NOMO-1 treated with dmso at 0.1 percent for 144 hours (cell line): ENCODE measurements around the gene SCAND1.
"Not testable (repeated sequence)": the region's sequence is repeated elsewhere in the genome, so short reads cannot be mapped to it uniquely, and the experiment has no call there.

Source experiments
- DNase-seq: peaks from one replicate; lab custom pipeline; 2025; ENCODE audit not compliant: unreplicated experiment; lab: John Stamatoyannopoulos, UW

SCAND1 gene

DNA sequence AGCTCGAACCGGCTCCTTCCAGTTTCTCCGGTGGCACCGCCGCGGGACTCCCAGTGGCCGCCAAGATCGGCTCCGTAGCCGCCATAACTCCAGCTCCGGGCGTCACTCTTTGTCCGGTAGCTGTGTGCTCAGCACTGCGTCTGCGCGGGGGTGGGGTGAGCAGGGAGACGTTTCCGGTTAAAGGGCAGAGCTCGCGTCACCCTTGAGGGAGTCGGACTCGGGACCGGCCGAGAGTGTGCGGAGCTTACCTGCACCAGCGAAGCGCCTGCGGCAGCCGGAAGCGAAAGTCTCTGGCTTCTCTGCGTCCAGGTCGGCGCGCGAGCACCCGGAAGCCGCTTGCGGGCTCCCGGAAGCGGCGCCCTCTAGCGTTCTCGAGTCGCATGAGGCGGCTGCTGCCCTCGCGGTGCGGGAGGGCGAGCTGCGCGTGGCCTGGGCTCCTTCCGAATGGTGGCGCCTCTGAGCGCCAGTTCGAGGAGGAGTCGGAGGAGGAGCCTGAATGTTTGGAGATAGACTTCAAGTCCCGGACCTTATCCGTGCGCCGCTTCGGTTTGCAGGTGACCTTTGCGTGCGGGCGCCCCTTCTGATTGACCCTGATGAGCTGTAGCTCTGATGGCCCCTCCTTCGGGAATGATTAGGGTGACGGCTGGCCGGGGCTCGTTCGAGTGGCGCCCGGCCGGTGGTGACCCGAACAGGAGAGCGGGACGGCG lies at the start of gene SCAND1:
Gene SCAND1, minus strand, starts transcription at position 303 of the 707 bp plus-strand sequence. Its CDS starts 218 bp downstream, at position 85.
- peak; percentile 93 for DNase-seq

DNA sequence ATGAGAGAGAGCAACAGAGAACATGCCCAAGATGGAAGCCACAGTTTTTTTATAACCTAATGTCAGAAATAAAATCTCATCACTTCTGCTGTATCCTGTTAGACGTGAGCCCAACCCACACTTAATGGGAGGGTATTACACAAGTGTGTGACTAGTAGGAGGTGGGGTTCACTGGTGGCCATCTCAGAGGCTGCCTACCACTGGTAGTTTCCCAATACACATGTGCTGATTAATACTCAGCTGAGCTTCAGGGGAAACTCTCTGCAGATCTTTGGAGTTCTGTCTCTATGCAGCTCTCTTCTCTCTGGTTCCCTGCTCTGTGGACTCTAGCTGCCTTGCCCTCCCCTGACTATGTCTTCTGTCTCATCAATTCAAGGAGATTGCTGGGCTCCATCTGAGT lies 49.7 kb upstream of the SCAND1 start:
- DNase-seq: peak; percentile 16

DNA sequence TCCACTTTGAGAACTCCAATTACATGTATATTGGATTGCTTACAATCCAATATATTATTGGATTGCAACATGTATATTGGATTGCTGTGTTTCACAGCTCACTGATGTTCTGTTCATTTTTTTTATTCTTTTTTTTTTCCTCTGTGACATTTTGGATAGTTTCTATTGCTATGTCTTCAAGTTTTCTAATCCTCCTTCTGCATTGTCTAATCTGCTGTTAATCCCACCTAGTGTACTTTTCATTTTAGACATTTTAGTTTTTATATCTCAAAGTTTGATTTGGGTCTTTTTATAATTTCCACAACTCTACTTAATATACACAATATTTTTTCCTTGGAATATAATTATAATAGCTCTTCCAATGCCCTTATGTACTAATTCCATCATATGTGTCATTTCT lies 48.6 kb upstream of the SCAND1 start:
- no peak for DNase-seq

DNA sequence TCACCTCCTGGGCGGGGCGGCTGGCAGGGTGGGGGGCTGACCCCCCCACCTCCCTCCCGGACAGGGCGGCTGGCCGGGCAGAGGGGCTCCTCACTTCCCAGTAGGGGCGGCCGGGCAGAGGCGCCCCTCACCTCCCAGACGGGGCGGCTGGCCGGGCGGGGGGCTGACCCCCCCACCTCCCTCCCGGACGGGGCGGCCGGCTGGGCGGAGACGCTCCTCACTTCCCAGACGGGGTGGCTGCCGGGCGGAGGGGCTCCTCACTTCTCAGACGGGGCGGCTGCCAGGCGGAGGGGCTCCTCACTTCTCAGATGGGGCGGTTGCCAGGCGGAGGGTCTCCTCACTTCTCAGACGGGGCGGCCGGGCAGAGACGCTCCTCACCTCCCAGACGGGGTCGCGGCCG lies 47.0 kb upstream of the SCAND1 start:
- DNase-seq: not testable (repeated sequence)

DNA sequence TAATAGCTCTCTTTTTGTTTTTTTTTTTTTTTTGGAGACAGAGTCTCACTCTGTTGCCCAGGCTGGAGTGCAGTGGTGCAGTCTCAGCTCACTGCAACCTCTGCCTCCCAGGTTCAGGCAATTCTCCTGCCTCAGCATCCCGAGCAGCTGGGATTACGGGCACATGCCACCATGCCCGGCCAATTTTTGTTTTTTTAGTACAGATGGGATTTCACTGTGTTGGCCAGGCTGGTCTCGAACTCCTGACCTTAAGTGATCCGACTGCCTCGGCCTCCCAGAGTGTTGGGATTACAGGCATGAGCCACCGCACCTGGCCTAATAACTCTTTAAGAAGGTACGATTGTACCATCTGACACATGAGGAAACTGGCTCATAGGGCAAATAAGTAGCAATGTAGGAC lies 42.2 kb upstream of the SCAND1 start:
- not testable (repeated sequence) for DNase-seq

DNA sequence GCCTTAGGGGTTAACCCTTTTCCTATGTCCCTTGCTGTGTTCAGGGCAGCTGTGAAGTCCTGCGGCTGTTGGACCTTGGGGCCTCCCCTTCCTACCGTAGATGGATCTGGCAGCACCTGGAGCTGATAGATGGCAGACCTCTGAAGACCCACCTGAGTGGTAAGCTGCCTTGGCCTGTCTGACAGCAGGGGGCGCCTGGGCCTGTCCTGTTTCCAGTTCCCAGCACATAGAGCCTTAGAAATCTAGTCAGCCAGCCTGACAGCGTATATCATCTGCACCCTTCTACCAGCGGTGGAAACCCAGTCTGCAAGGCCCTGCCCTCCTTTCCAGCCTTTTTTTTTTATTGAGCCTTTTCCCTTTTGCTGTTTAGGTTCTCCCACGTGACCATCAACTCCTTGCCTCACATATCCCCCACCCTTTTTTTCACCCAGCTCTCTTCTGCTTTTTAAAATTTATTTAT lies 40.7 kb upstream of the SCAND1 start:
- peak; percentile 35 for DNase-seq

DNA sequence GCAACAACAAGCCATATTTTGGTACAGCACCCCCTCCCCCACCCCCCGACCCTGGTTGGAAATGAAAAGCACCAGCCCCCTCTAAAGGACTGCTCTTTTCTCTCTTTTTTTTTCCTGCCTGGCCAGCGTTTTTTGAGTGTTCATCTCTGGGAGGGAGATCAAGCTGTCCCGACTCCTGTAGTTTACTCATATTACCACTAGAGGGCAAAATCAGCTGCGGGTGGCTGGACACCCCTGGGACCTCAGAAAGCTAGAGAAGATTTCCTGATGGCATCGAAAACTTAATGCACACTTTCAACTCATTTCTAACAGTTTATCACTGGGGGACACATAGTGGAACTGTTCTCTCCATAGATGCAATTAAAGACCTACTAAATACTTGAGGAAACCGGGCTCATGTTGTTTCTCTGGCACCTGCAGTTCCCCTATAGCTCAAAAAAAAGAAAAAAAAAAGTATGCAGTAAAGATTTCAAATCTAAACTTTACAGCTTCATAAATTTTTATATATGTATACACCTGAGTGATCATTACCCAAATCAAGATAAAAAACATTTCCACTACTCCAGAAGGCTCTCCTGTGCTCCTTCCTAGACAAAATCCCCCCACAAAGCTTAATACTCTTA lies 38.5 kb upstream of the SCAND1 start:
- peak; percentile 25 for DNase-seq

DNA sequence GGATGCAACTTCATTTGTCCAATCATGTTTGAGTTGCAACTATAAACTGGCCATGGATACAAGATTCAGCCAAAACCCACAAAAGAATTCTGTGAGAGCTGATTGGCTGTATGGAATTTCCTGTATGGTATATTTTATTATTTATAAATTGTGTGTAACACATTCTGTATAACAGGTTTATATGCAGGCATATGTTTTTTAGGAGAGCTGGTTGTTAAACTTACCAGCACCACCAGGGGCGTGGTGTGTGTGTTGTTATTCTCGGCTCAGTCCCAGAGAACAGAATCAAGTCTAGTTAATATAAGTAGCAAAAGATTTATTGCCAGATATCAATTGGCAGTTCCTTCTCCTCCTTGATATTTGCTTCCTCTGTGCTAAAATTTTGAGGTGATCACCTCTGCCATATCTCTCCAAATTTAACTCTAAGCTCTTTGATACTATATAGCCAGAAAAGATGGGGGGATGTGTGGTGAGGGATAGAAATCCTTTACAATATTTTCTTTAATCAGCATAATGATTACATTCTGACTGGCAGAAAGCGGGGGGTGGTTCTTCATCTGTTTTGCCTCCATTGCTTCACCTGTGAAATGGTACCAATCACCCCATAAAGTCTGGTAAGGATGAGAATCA lies 37.0 kb upstream of the SCAND1 start:
- no peak for DNase-seq

DNA sequence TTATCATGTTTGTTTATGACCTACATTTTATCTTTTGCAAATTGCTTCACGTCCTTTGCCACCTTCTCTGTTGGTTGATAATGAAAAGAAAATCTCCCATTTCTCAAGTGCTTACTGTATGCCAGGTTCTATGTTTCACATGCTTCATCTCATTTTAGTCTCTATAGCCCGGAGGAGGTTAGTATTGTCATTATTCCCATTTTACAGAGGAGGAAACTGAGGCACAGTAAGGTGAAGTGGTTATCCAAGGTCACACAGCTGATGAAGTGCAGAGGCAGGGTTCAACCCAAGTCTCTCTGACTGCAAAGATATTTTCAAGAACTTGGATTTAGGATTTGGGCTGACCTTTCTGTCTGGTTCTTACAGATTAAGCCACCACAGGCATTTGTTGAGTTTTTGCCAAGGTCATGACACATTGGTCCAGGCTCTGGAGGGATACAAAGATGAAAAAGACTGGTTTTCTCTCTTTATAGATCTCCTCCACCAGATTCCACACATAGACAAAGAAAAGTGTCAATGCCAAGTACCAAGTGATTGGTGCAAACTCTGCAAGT lies 34.7 kb upstream of the SCAND1 start:
- no peak for DNase-seq

DNA sequence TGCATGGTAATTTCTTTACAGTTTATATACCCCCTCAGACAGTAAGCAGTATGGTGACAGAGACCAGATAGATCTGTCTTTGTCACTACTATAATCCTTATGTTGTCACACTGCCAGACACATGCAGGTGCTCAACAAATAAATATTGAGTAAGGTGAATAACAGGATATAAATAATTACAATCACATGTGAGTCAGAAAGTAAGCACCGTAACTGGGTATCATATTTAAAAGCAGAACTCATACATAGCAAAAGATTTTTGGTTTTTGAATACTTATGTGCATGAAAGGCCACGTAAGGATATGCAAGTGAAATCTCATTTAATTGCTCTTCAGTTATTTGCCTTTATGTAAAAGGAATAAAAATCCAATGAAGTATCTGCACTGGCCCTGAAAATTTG lies 31.5 kb upstream of the SCAND1 start:
- DNase-seq: no peak

DNA sequence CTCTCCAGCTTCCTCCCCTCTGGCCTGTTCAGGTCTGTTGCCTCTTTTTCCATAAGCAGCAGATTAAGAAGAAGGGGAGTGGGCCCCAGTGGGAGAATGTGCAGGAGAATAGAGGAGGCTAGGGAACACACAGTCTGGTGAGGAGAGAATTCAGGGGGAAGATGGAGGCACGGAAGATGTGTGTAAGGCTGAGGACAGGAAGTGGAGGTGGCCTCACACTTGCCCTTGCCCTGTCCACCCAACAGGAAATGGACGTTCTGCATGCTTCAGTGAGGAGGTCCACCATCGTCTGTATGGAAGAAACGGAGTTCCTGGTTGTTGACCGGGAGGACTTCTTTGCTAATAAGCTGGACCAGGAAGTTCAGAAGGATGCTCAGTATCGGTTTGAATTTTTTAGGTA lies 30.1 kb upstream of the SCAND1 start:
- no peak for DNase-seq

DNA sequence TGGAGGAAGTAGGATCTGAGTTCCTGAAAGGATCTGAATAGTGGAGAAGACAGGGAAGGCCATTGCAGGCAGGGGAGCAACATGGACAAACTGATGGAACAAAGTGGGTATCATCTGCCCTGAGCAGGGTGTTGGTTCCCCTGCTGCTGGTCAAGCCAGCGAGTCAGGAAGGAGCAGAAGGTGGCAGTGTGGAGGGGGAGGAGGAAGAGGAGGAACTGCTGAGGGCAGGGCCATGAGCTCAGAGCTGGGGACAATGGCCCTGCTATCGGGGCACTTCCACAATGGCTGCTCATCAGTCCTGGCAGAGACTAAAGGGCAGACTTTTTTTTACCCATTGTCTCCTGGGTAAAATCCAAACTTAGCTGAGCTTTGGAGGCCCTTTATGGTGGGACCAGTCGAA lies 27.7 kb upstream of the SCAND1 start:
- DNase-seq: peak; percentile 2

DNA sequence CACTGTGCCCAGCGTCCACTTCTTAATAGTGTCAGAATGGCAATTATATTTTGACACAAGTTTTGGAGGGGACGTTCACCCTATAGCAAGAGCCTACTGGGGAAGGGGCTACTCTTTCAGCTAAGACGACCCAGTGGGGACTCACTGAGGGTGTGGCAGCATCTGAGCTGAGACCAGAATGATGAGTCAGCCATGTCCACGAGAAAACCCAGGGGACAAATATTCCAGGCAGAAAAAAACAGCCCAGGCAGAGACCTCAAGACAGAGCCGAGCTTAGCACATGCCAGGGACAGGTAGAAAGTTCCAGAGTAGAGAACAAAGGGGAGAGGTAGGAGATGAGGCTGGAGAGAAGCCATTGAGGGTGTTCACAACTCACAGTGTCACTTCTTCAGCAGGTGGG lies 25.2 kb upstream of the SCAND1 start:
- DNase-seq: no peak

DNA sequence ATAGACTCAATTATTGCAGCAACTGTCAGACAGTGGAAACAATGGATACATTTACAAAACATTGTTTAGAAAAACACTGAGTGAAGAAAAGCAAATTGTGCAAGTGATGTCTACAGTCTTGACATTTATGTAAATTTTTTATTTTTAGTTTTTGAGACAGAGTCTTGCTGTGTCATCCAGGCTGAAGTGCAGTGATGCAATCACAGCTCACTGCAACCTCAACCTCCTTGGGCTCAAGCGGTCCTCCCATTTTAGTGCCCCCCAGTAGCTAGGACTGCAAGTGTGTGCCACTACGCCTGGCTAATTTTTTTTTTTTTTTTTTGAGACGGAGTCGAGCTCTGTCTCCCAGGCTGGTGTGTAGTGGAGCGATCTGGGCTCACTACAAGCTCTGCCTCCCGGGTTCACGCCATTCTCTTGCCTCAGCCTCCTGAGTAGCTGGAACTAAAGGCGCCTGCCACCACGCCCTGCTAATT lies 23.8 kb upstream of the SCAND1 start:
- DNase-seq: peak; percentile 35

DNA sequence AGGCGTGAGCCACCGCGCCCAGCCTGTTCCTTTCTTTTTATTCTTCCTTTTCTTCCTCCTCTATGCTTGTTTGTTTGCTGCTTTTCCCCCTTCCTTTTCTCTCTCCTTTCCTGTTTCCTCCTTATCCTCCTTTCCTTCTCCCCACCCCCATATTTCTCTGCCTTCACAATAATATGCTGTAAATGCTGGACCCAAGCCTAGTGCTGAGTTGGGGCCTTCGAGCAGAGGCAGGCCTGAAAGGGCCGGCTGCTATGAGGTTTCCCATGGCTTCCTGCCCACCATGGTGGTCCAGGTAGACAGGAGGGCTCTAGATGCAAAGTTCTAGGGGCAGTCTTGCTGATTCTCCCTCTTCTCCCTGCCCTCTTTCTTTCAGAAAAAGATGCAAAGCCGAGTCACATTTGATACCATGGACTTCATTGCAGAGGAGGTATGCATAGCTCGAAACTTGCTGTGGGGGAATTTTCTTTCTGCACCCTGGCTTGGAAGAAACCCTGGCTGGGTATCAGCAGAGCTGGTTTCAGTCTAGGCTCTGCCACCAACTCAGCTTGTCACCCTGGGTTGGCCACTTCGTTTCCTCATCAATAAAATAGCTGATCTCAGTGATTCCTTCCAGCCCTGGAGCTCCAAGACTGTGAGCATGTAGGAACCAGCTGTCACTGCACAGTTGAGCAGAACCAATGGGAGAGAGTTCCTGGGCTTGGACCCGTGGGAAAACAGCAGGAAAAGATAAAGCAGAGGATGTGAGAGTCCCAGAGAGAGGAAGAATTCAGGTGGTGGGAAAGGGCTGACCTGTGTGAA lies 21.5 kb upstream of the SCAND1 start:
- no peak for DNase-seq

DNA sequence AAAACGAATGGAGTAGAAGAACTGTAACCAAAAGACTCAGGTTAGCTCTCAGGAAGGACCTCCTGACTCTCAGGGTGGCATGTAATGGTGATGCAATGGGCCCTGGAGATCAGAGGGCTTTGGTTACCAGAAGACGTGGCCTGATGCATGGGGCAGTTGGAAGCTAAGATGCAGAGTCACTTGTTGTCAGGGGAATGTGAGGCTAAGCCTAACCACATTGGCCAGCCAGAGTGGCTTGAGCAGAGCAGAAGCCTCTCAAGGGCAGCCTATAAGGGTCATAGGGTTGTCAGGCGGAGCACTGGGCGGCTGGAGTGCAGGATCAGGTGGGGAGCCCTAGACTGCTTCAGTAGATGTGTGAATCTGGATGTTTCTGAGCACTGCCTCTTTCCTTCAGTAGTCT lies 20.0 kb upstream of the SCAND1 start:
- no peak for DNase-seq

DNA sequence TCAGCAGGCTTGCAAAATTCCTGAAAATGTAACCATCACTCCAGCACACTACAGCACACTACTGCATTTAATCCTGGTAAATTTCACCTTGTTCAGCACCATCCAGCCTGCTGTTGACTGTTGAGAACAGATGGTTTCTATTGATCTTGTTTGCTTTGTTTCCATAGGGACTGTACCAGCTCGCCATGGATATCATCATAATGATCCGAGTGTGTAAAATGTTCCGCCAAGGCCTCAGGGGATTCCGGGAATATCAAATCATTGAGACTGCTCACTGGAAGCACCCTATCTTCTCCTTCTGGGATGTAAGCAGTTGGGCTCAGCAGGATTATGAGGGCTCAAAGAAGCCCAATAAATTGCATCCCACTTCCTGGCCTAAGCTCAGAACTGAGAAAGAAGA lies 18.2 kb upstream of the SCAND1 start:
- no peak for DNase-seq

DNA sequence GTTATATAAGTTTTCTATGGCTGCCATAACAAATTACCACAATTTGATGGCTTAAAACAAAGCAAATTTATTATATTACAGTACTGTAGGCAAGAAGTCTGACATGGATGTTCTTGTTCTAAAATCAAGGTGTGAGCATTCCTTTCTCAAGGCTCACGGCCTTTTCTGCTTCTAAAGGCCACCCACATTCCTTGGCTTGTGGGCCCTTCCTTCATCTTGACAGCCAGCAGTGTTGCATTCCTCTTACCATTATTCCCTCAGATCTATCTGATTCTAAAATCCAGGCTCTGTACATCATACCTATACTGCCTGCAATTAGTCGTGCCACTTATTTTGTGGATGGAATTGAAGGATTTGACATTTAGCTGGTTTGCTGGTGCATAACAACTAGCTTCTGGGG lies 17.7 kb upstream of the SCAND1 start:
- no peak for DNase-seq

DNA sequence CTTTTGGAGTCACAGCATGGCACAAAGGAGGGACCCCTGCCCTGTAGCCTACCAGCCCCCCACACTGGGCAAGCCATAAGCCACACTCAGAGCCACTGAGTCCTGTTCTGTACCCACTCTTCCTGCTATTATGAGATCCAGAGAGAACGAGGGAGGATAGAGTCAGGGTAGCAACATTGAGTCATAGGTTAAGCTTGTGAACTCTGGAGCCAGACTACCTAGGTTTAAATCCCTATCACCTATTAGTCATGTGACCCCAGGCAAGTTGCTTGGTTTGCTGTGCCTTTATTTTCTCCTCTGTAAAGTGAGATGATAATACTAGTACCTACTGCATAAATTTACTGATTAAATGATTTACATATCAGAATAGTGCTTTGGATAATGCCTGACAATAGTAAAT lies 14.6 kb upstream of the SCAND1 start:
- DNase-seq: no peak

DNA sequence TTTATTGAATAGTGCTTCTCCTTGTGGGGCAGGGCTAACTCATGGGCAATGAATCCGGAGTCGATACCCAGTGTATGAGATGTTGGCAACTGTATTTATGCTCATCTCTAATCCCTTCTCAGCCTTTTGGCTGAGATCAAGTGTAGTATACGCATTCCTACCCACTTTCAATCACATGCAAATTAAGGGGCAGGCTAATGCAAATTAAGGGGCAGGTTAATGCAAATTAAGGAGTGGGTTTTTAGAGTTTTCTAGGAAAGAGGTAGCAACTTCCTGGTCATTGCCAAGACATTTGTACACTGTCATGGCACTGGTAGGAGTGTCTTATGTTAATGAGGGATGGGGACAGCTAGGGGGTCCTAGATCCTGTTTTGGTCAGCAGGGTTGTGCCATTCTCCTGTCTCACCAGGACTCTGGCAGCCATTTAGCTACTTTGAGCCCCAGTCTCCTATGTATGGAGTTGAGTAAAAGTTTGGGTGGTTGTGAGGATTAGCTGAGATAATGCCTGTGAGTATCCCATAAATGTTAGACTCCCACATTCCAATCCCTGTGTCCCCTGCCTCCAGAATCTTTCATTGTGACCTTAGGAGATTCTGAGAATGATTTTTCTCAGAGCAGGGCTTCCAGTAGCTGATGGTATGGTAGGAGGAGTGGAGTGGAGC lies 13.8 kb upstream of the SCAND1 start, which contains the start of gene CNBD2:
Gene CNBD2, plus strand, starts transcription at position 612 of the 662 bp plus-strand sequence. CDS start 173 bp downstream, outside the sequence.
- no peak for DNase-seq
